T-cell (primary cell): ENCODE results near the gene LENG1. TPM values are rescaled to one million over a fixed set of nuclear protein-coding genes. Genes with fewer than 3 reads are reported as not detected.

Experiments
- ATAC-seq, 4 experiments: fragments of 200-7000 bp in 3 of 4; fragments of 150-1000 bp in 1 of 4; cut with Tn5 transposase; replicated peaks in 1 of 4; 1 replicate in 3 of 4; 2 replicates in 1 of 4; pipeline ENCODE4 v1.10.0; 2021; ENCODE audit warnings: moderate library complexity in 3 of 4, mild to moderate bottlenecking in 2 of 4, moderate number of reproducible peaks in 1 of 4
- CTCF ChIA-PET, 2 donors: fragments of 300-600 bp; sonication (Branson Sonifier 250); formaldehyde crosslinking; loops; one replicate each; lab custom pipeline; 2022; ENCODE audit warnings: antibody characterized with exemption in 2 of 2; lab: Charles Lee
- POLR2A ChIA-PET, 2 donors: fragments of 300-600 bp; sonication (Branson Sonifier 250); formaldehyde crosslinking; loops; one replicate each; lab custom pipeline; 2022; ENCODE audit warnings: antibody characterized with exemption in 2 of 2; lab: Charles Lee
- DNase-seq, 35 experiments: peaks; one replicate each; pipeline versions ENCODE4 v3.0.0 to v3.0.0-alpha.2; 2013 to 2023
- H3K27ac ChIP-seq: one replicate; pipeline ENCODE4 v1.5.1; 2013; ENCODE audit warnings: low read length
- H3K27me3 ChIP-seq, 2 experiments: replicated peaks in 1 of 2; 1 replicate in 1 of 2; 2 replicates in 1 of 2; pipeline versions ENCODE4 v1.6.1 to v1.7.0; 2013; ENCODE audit warnings: low read length in 1 of 2, mixed read lengths in 1 of 2; ENCODE audit not compliant: control insufficient read depth in 2 of 2, insufficient read depth in 2 of 2; ENCODE audit errors: extremely low read depth in 1 of 2
- H3K36me3 ChIP-seq, 2 donors: 1 replicate in 1 of 2; 2 replicates in 1 of 2; pipeline versions ENCODE4 v1.6.1 to v1.7.0; 2013; ENCODE audit warnings: low read length in 1 of 2; ENCODE audit not compliant: control insufficient read depth in 2 of 2, insufficient read depth in 1 of 2; ENCODE audit errors: extremely low read depth in 1 of 2
- H3K4me1 ChIP-seq, 2 experiments: 1 replicate in 1 of 2; 2 replicates in 1 of 2; pipeline versions ENCODE4 v1.6.1 to v1.7.0; 2013; ENCODE audit warnings: low read length in 2 of 2, mixed read lengths in 1 of 2; ENCODE audit not compliant: insufficient read depth in 2 of 2, control insufficient read depth in 1 of 2; ENCODE audit errors: extremely low read depth in 1 of 2
- H3K4me3 ChIP-seq, 2 donors: 1 replicate in 1 of 2; 2 replicates in 1 of 2; pipeline versions ENCODE4 v1.5.1 to v1.7.0; 2013; ENCODE audit warnings: mild to moderate bottlenecking in 2 of 2, low read length in 1 of 2, moderate library complexity in 1 of 2; ENCODE audit not compliant: control insufficient read depth in 1 of 2; ENCODE audit errors: extremely low read depth in 1 of 2
- H3K9me3 ChIP-seq: 2 replicates; pipeline ENCODE4 v1.7.0; 2013
- H3K27ac Mint-ChIP-seq, 2 donors: one replicate each; pipeline ENCODE4 v1.8.0; 2020 to 2021; ENCODE audit warnings: mild to moderate bottlenecking in 2 of 2, mixed read lengths in 2 of 2
- H3K27me3 Mint-ChIP-seq, 2 donors: one replicate each; pipeline ENCODE4 v1.8.0; 2021 to 2022; ENCODE audit warnings: mixed read lengths in 2 of 2
- H3K36me3 Mint-ChIP-seq: one replicate; pipeline ENCODE4 v1.8.0; 2021; ENCODE audit warnings: mixed read lengths
- H3K4me1 Mint-ChIP-seq, 3 donors: one replicate each; pipeline ENCODE4 v1.8.0; 2020 to 2022; ENCODE audit warnings: mixed read lengths in 3 of 3, mild to moderate bottlenecking in 1 of 3
- H3K4me3 Mint-ChIP-seq, 3 donors: one replicate each; pipeline ENCODE4 v1.8.0; 2020 to 2022; ENCODE audit warnings: mild to moderate bottlenecking in 3 of 3, mixed read lengths in 3 of 3, moderate library complexity in 3 of 3
- H3K9me3 Mint-ChIP-seq, 3 donors: one replicate each; pipeline ENCODE4 v1.8.0; 2020 to 2022; ENCODE audit warnings: mixed read lengths in 3 of 3
- WGBS: methylation state at CpG from one replicate; pipeline ENCODE4 v1.1.5; 2013; ENCODE audit warnings: missing lambda C conversion rate; ENCODE audit not compliant: insufficient coverage; 5-methylcytosine and 5-hydroxymethylcytosine counted together
- total RNA-seq, 35 experiments: library from RNA in 6 of 35; stranded (reverse) in 6 of 35; fragments of 120-200 nt in 1 of 35; gene quantifications; one replicate each; pipeline versions ENCODE4 v1.2.1 to v1.2.4 and lab custom pipeline; 2013 to 2026

The LENG1 gene
- total RNA-seq, 5 donors from 2014 or later (not counting 1 experiment from before 2014, with no cell fraction given), result 8.4 to 21.5 (median 19.2) TPM

GRCh38 chr19:54179921-54180461 is 20.5 kb upstream of the LENG1 start:
- Mint-ChIP-seq H3K4me3 (no peak overlapping the region), H3K27me3 (no peaks in the 10 kb centered on the region), H3K4me1 (no peaks in the 10 kb centered on the region), H3K27ac (no peak overlapping the region), H3K36me3 (peaks cover 17% of the 10 kb centered on the region), H3K9me3 (no peaks in the 10 kb centered on the region)
- ATAC-seq, result no peak
- Histone ChIP-seq H3K36me3 (peaks cover 0 to 8% of the 10 kb centered on the region in 2 donors), H3K4me1 (no peaks in the 10 kb centered on the region), H3K27me3 (no peaks in the 10 kb centered on the region), H3K27ac (no peak overlapping the region), H3K9me3 (no peaks in the 10 kb centered on the region), H3K4me3 (no peak overlapping the region)
- DNase-seq, result no peak
- ChIA-PET POLR2A (no interaction called here), CTCF (interaction anchor here in 1 of 2 donors (0.6 kb wide), 1 partner anchor 161 kb away, joined by 3 read pairs; no protein-coding TSS in a partner anchor)
- 78% methylated on average over 6 of the region's 10 CpGs for WGBS

GRCh38 chr19:54179262-54179852 is 19.8 kb upstream of the LENG1 start:
- H3K4me3 Mint-ChIP-seq, result no peak overlapping the region
- no peak overlapping the region for H3K27ac ChIP-seq
- CTCF ChIA-PET, result interaction anchor here in 1 of 2 donors (0.6 kb wide), 1 partner anchor 162 kb away, joined by 3 read pairs; no protein-coding TSS in a partner anchor
- no peak for DNase-seq
- H3K9me3 ChIP-seq, result no peaks in the 10 kb centered on the region
- ATAC-seq, result no peak
- H3K4me1 Mint-ChIP-seq, result no peaks in the 10 kb centered on the region
- 100% methylated on average over 1 of the region's 10 CpGs for WGBS
- peaks cover 0 to 8% of the 10 kb centered on the region in 2 donors for H3K36me3 ChIP-seq
- no peak overlapping the region for H3K4me3 ChIP-seq
- no peak overlapping the region for H3K27ac Mint-ChIP-seq
- peaks cover 17% of the 10 kb centered on the region for H3K36me3 Mint-ChIP-seq
- no peaks in the 10 kb centered on the region for H3K27me3 Mint-ChIP-seq
- POLR2A ChIA-PET, result interaction anchor here in 1 of 2 donors (0.6 kb wide), 1 partner anchor 100 kb away, joined by 3 read pairs; no protein-coding TSS in a partner anchor
- H3K9me3 Mint-ChIP-seq, result no peaks in the 10 kb centered on the region
- no peaks in the 10 kb centered on the region for H3K4me1 ChIP-seq
- H3K27me3 ChIP-seq, result no peaks in the 10 kb centered on the region

- peak in 13 of 35 experiments; percentile 21 to 60 (median 36) for DNase-seq
Observed at GRCh38 chr19:54178581-54179261, 19.2 kb upstream of the LENG1 start.

DNA sequence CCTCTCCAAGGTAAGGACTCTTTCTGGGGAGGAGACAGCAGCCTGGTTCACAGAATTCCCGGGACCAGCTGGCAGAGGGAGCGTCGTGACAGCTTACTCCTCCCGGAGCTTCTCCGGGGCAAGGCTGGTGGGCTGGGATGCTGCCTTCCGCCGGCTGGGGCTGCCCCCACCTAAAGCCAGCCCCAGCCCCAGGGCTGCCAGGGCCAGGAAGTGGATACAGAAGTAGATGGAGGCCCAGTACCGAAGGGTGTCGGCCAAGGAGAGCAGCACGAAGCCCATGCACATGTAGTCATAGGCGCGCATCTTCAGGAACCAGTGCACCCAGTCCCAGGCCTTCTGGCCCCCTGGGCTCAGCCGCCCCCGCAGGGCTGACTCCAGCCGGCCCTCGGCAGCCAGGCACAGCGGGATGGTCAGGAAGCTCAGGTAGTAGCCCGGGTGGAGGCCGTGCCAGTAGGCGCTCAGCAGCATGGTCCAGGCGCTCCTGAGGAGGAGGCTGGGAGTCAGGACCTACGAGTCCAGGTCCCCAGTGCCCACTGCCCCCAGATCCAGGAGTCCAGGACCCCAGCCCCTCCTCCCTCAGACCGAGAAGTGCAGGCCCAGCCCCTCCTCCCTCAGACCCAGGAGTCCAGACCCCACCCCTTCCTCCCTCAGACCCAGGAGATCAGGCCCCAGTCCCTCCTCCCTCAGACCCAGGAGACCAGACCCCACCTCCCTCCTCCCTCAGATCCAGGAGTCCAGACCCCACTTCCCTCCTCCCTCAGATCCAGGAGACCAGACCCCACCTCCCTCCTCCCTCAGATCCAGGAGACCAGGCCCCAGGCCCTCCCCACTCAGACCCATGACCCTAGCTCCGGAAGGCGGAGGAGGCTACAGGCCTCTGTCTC is 14.7 kb upstream of the LENG1 start:
- DNase-seq, result no peak
- Histone ChIP-seq H3K4me1 (peaks cover 0 to 9% of the 10 kb centered on the region in 2 experiments), H3K4me3 (no peak overlapping the region), H3K27me3 (peaks cover 0 to 11% of the 10 kb centered on the region in 2 experiments), H3K27ac (no peak overlapping the region), H3K9me3 (no peaks in the 10 kb centered on the region), H3K36me3 (no peaks in the 10 kb centered on the region)
- POLR2A ChIA-PET, result no interaction called here
- no peak overlapping the region for H3K27ac Mint-ChIP-seq
- no peaks in the 10 kb centered on the region for H3K9me3 Mint-ChIP-seq
- H3K4me1 Mint-ChIP-seq, result peaks cover 0 to 5% (median 3%) of the 10 kb centered on the region in 3 donors
- WGBS, result 89% methylated on average over 21 of the region's 25 CpGs
- peaks cover 14% of the 10 kb centered on the region for H3K36me3 Mint-ChIP-seq
- CTCF ChIA-PET, result no interaction called here
- no peaks in the 10 kb centered on the region for H3K27me3 Mint-ChIP-seq
- H3K4me3 Mint-ChIP-seq, result no peak overlapping the region
- ATAC-seq, result no peak

More at GRCh38 chr19:54178581-54179261, 19.2 kb upstream of the LENG1 start:
- Histone ChIP-seq H3K4me1 (no peaks in the 10 kb centered on the region), H3K9me3 (no peaks in the 10 kb centered on the region), H3K27ac (no peak overlapping the region), H3K27me3 (peaks cover 0 to 3% of the 10 kb centered on the region in 2 experiments), H3K4me3 (no peak overlapping the region), H3K36me3 (peaks cover 0 to 8% of the 10 kb centered on the region in 2 donors)
- H3K4me1 Mint-ChIP-seq, result no peaks in the 10 kb centered on the region
- H3K27me3 Mint-ChIP-seq, result no peaks in the 10 kb centered on the region
- POLR2A ChIA-PET, result interaction anchor here in 1 of 2 donors (0.6 kb wide), 1 partner anchor 99 kb away, joined by 3 read pairs; no protein-coding TSS in a partner anchor
- no peaks in the 10 kb centered on the region for H3K9me3 Mint-ChIP-seq
- CTCF ChIA-PET, result no interaction called here
- H3K36me3 Mint-ChIP-seq, result peaks cover 17% of the 10 kb centered on the region
- H3K4me3 Mint-ChIP-seq, result no peak overlapping the region
- peak; percentile 77 to 99 (median 80) for ATAC-seq
- 93% methylated on average over 19 of the region's 23 CpGs for WGBS
- H3K27ac Mint-ChIP-seq, result no peak overlapping the region

GRCh38 chr19:54173359-54173699 is 13.8 kb upstream of the LENG1 start:
- no peak overlapping the region for H3K4me3 ChIP-seq
- no peaks in the 10 kb centered on the region for H3K36me3 ChIP-seq
- ChIA-PET POLR2A (interaction anchor here (0.6 kb wide), 2 partner anchors 27 to 37 kb away, joined by 3 read pairs; partner anchors contain the start of gene RPS9 (in 1 of the 2)), CTCF (no interaction called here)
- 38% methylated on average over 11 of the region's 15 CpGs for WGBS
- no peak for DNase-seq
- peaks cover 0 to 11% of the 10 kb centered on the region in 2 experiments for H3K27me3 ChIP-seq
- H3K9me3 ChIP-seq, result no peaks in the 10 kb centered on the region
- Mint-ChIP-seq H3K4me1 (peaks cover 0 to 7% (median 5%) of the 10 kb centered on the region in 3 donors), H3K9me3 (no peaks in the 10 kb centered on the region), H3K4me3 (no peak overlapping the region), H3K27me3 (no peaks in the 10 kb centered on the region), H3K36me3 (peaks cover 10% of the 10 kb centered on the region), H3K27ac (no peak overlapping the region)
- peaks cover 0 to 12% of the 10 kb centered on the region in 2 experiments for H3K4me1 ChIP-seq
- no peak overlapping the region for H3K27ac ChIP-seq
- ATAC-seq, result no peak
